Activated CD4-positive, alpha-beta T cell treated with anti-CD3 and anti-CD28 coated beads, Interleukin-2, Interleukin-6, amounts not matched to agents 100 ng/mL and 50 ng/mL, durations not matched to agents 16 hours and 8 hours (primary cell): ENCODE measurements around the gene SNRNP48.

Source experiments
- DNase-seq: peaks from one replicate; pipeline ENCODE4 v3.0.0-alpha.2; 2020

The SNRNP48 gene

GRCh38 chr6:7647504-7647903, 57.5 kb downstream of the SNRNP48 start:
- DNase-seq, result peak; percentile 52

GRCh38 chr6:7649037-7649810, 59.2 kb downstream of the SNRNP48 start:
- no peak for DNase-seq

GRCh38 chr6:7650878-7651277, 60.9 kb downstream of the SNRNP48 start:
- DNase-seq, result no peak

GRCh38 chr6:7652957-7653356, 63.0 kb downstream of the SNRNP48 start:
- no peak for DNase-seq

GRCh38 chr6:7656355-7656754, 66.4 kb downstream of the SNRNP48 start:
- no peak for DNase-seq

- DNase-seq, result no peak
Measured at GRCh38 chr6:7658543-7658942, 68.5 kb downstream of the SNRNP48 start.

- DNase-seq, result no peak
Measured at GRCh38 chr6:7661364-7661763, 71.4 kb downstream of the SNRNP48 start.
